SU-DHL-6 (cell line): Measurements from ENCODE around the gene SLFNL1.

ENCODE experiments used
- H2AFZ ChIP-seq: fragments of 200-600 bp; sonication (generic); 2 replicates; pipeline ENCODE4 v1.6.1; 2014; ENCODE audit warnings: low read depth, mild to moderate bottlenecking, moderate library complexity, mixed read lengths, antibody characterized with exemption, low read length; ENCODE audit not compliant: severe bottlenecking
- H3F3A ChIP-seq: fragments of 200-600 bp; shearing (Covaris generic); 2 replicates; pipeline ENCODE4 v1.6.0; 2016; ENCODE audit warnings: antibody characterized with exemption, mild to moderate bottlenecking; ENCODE audit not compliant: insufficient read depth
- H3K27ac ChIP-seq: fragments of 200-600 bp; sonication (generic); 2 replicates; pipeline ENCODE4 v1.5.1; 2016; ENCODE audit warnings: low read depth, mild to moderate bottlenecking, low read length, moderate library complexity, mixed read lengths
- H3K27me3 ChIP-seq: fragments of 200-600 bp; sonication (generic), shearing (Covaris generic); 2 replicates; pipeline ENCODE4 v1.6.0; 2014; ENCODE audit warnings: mild to moderate bottlenecking, low read length
- H3K36me3 ChIP-seq: fragments of 200-600 bp; sonication (generic); 2 replicates; pipeline ENCODE4 v1.6.1; 2014; ENCODE audit warnings: mild to moderate bottlenecking, low read length, mixed read lengths
- H3K4me2 ChIP-seq: fragments of 300-600, 200-600 bp; shearing (Covaris generic), sonication (generic); 2 replicates; pipeline ENCODE4 v1.6.0; 2014; ENCODE audit warnings: low read length, low read depth, mild to moderate bottlenecking; ENCODE audit not compliant: poor library complexity, severe bottlenecking
- H3K4me3 ChIP-seq: fragments of 200-600 bp; sonication (generic); 2 replicates; pipeline ENCODE4 v1.5.1; 2014; ENCODE audit warnings: antibody characterized with exemption, low read length, mild to moderate bottlenecking, mixed read lengths; ENCODE audit not compliant: insufficient read depth, poor library complexity, severe bottlenecking
- H3K79me2 ChIP-seq: fragments of 200-600 bp; sonication (generic); 2 replicates; pipeline ENCODE4 v1.6.1; 2014; ENCODE audit warnings: mild to moderate bottlenecking, low read length, moderate library complexity; ENCODE audit not compliant: insufficient read depth
- H3K9ac ChIP-seq: fragments of 200-600 bp; sonication (generic); 2 replicates; pipeline ENCODE4 v1.7.0; 2014; ENCODE audit warnings: mild to moderate bottlenecking, low read length
- H3K9me2 ChIP-seq: fragments of 200-600 bp; sonication (generic); replicated peaks from 2 replicates; pipeline ENCODE4 v1.6.1; 2014; ENCODE audit warnings: low read length; ENCODE audit not compliant: insufficient read depth
- H3K9me3 ChIP-seq: fragments of 200-600 bp; sonication (generic); 2 replicates; pipeline ENCODE4 v1.6.1; 2014; ENCODE audit warnings: low read length, mixed read lengths; ENCODE audit not compliant: insufficient read depth
- H4K20me1 ChIP-seq: fragments of 200-600 bp; sonication (generic); 2 replicates; pipeline ENCODE4 v1.6.1; 2014; ENCODE audit warnings: low read depth, mild to moderate bottlenecking, antibody characterized with exemption, low read length, moderate library complexity, mixed read lengths
- EZH2phosphoT487 ChIP-seq: fragments of 200-600 bp; sonication (generic), shearing (Covaris generic); conservative IDR thresholded peaks from 2 replicates; pipeline ENCODE4 v1.6.1; 2018; ENCODE audit warnings: mild to moderate bottlenecking, antibody characterized with exemption, low read length, moderate library complexity, mixed read lengths
- TF ChIP-seq, protein P1 (sequence below): fragments of 200-600 bp; sonication (generic); IDR thresholded peaks from one replicate; pipeline ENCODE4 v1.5.1; 2017; ENCODE audit warnings: antibody characterized with exemption, mild to moderate bottlenecking, low read length, moderate library complexity; ENCODE audit not compliant: insufficient read depth, poor library complexity, severe bottlenecking

SLFNL1 gene

GRCh38 chr1:41051022-41051421, 29.5 kb upstream of the SLFNL1 start:
- Histone ChIP-seq H3K4me2 (no peak overlapping the region), H3K9me3 (no peaks in the 10 kb centered on the region), H3K79me2 (no peaks in the 10 kb centered on the region), H3K9ac (no peak overlapping the region), H3K4me3 (no peak overlapping the region), H2AFZ (no peak overlapping the region), H3K27me3 (no peaks in the 10 kb centered on the region), H3F3A (no peaks in the 10 kb centered on the region), H3K27ac (no peak overlapping the region), H3K36me3 (peaks cover 4% of the 10 kb centered on the region; the same call in 1 of the 2 replicates), H3K9me2 (no peaks in the 10 kb centered on the region), H4K20me1 (no peaks in the 10 kb centered on the region)
- TF ChIP-seq, protein P1, sequence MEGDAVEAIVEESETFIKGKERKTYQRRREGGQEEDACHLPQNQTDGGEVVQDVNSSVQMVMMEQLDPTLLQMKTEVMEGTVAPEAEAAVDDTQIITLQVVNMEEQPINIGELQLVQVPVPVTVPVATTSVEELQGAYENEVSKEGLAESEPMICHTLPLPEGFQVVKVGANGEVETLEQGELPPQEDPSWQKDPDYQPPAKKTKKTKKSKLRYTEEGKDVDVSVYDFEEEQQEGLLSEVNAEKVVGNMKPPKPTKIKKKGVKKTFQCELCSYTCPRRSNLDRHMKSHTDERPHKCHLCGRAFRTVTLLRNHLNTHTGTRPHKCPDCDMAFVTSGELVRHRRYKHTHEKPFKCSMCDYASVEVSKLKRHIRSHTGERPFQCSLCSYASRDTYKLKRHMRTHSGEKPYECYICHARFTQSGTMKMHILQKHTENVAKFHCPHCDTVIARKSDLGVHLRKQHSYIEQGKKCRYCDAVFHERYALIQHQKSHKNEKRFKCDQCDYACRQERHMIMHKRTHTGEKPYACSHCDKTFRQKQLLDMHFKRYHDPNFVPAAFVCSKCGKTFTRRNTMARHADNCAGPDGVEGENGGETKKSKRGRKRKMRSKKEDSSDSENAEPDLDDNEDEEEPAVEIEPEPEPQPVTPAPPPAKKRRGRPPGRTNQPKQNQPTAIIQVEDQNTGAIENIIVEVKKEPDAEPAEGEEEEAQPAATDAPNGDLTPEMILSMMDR, result no peak
- TF ChIP-seq EZH2phosphoT487, result no peak

GRCh38 chr1:41048540-41048939, 27.0 kb upstream of the SLFNL1 start:
- Histone ChIP-seq H3K9me2 (no peaks in the 10 kb centered on the region), H3K9ac (no peak overlapping the region), H3K79me2 (no peaks in the 10 kb centered on the region), H3K9me3 (no peaks in the 10 kb centered on the region), H3K4me2 (no peak overlapping the region), H3K27ac (no peak overlapping the region), H4K20me1 (no peaks in the 10 kb centered on the region), H3F3A (no peaks in the 10 kb centered on the region), H3K27me3 (no peaks in the 10 kb centered on the region), H2AFZ (no peak overlapping the region), H3K36me3 (peaks cover 4% of the 10 kb centered on the region; the same call in 1 of the 2 replicates), H3K4me3 (no peak overlapping the region)
- TF ChIP-seq, protein P1, result no peak
- no peak for TF ChIP-seq EZH2phosphoT487

DNA sequence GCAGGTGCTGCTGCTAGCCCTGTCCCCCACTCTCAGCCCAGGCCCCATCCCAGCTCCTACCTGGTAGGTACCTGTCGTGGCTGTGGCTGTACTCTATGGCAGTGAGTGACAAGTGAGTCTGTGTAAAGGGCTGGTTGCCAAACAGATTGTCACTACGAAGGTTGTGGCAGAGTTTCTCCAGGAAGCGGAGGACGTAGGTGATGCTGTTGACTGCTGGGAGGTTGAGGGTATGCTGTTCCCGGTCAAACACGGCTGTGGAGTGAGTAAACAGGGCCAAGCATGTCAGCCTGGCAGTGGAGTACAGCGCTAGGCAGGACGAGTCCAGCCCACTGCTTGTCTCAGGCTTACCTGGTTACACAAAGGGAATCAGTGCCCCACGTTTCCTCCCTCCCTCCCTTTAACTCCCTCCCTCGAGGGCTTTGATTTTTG, 24.8 kb upstream of the SLFNL1 start:
- peaks cover 4% of the 10 kb centered on the region; the same call in 1 of the 2 replicates for H3K36me3 ChIP-seq
- H3K4me3 ChIP-seq, result no peak overlapping the region
- H3K4me2 ChIP-seq, result no peak overlapping the region

More for the DNA sequence above, 24.8 kb upstream of the SLFNL1 start:
- H3F3A ChIP-seq, result no peaks in the 10 kb centered on the region
- no peaks in the 10 kb centered on the region for H3K9me3 ChIP-seq
- no peak for TF ChIP-seq EZH2phosphoT487
- TF ChIP-seq, protein P1, result no peak
- no peak overlapping the region for H3K9ac ChIP-seq
- H3K27ac ChIP-seq, result no peak overlapping the region
- H3K9me2 ChIP-seq, result no peaks in the 10 kb centered on the region
- H2AFZ ChIP-seq, result no peak overlapping the region
- no peaks in the 10 kb centered on the region for H3K27me3 ChIP-seq
- no peaks in the 10 kb centered on the region for H4K20me1 ChIP-seq
- H3K79me2 ChIP-seq, result no peaks in the 10 kb centered on the region
